Adrenal gland (tissue), 12 donors: ENCODE results near the gene SOWAHC. TPM values are rescaled to one million over a fixed set of nuclear protein-coding genes. Genes with fewer than 3 reads are reported as not detected.

Source experiments
- DNase-seq, 7 donors: peaks; one replicate each; pipeline ENCODE4 v3.0.0-alpha.2; 2019 to 2020
- H3K27ac ChIP-seq, 5 donors: fragments of 200-600 bp; sonication (generic) in 4 of 5; 1 replicate in 3 of 5; 2 replicates in 2 of 5; pipeline versions ENCODE4 v1.5.1 to v1.8.0; 2016 to 2020; ENCODE audit warnings: mild to moderate bottlenecking in 1 of 5
- H3K27me3 ChIP-seq: fragments of 200-600 bp; 2 replicates; pipeline ENCODE4 v1.8.0; 2021
- H3K36me3 ChIP-seq, 2 donors: fragments of 200-600 bp; replicated peaks in 1 of 2; 1 replicate in 1 of 2; 2 replicates in 1 of 2; pipeline versions ENCODE4 v1.5.1 to v1.8.0; 2018 to 2022
- H3K4me1 ChIP-seq, 2 donors: fragments of 200-600 bp; replicated peaks in 1 of 2; 1 replicate in 1 of 2; 2 replicates in 1 of 2; pipeline versions ENCODE4 v1.5.1 to v1.8.0; 2018 to 2021
- H3K4me3 ChIP-seq, 4 donors: fragments of 200-600 bp; sonication (generic) in 3 of 4; one replicate each; pipeline ENCODE4 v1.5.1; 2016 to 2018
- H3K9me3 ChIP-seq, 3 donors: fragments of 200-600 bp; sonication (generic) in 1 of 3; replicated peaks in 1 of 3; 1 replicate in 2 of 3; 2 replicates in 1 of 3; pipeline versions ENCODE4 v1.5.1 to v1.8.0; 2016 to 2021
- POLR2A ChIP-seq, 2 donors: fragments of 450-650 bp; IDR thresholded peaks; one replicate each; pipeline ENCODE4 v1.6.1; 2017; ENCODE audit warnings: antibody characterized with exemption in 2 of 2, mild to moderate bottlenecking in 2 of 2, moderate library complexity in 1 of 2
- WGBS, 4 donors: extraction: QIAGEN DNeasy Blood & Tissue Kit in 2 of 4; methylation state at CpG; one replicate each; pipeline versions ENCODE4 v1.1.5 to v1.1.7; 2013 to 2017; 5-methylcytosine and 5-hydroxymethylcytosine counted together
- intact Hi-C, 2 donors: fragments of 100-400 bp; cut with DNase I; formaldehyde crosslinking; loops; one replicate each; pipeline versions ENCODE4 v1.14.1 to v1.15.0; 2022 to 2023
- polyA plus RNA-seq, 3 donors: library from polyadenylated mRNA; stranded (reverse); fragments of 200-250 nt in 2 of 3; fragments of 350-450 nt in 1 of 3; fragmentation: Illumina TruSeq in 1 of 3; extraction: RNeasy Lipid Tissue Mini Kit (QIAGEN cat#74804) in 1 of 3; gene quantifications; one replicate each; pipeline ENCODE4 v1.2.3, GENCODE V29; 2013 to 2014
- total RNA-seq, 9 donors: library from RNA; depleted of rRNA in 4 of 9; stranded (reverse); fragments of >200 nt in 4 of 9; fragments of 120-200 nt in 1 of 9; fragmentation: NEBNext Ultra II Directional in 1 of 9; extraction: Animal tissue kit (Norgen Biotek cat#: 25700) in 1 of 9; gene quantifications; one replicate each; pipeline versions ENCODE4 v1.1.0 to v1.2.4, GENCODE V29; 2013 to 2023
- TF ChIP-seq, protein P1 (sequence below), 6 experiments: fragments of 450-650 bp in 4 of 6; fragments of 200-600 bp in 2 of 6; sonication (generic) in 1 of 6; IDR thresholded peaks; 1 replicate in 5 of 6; 2 replicates in 1 of 6; pipeline versions ENCODE4 v1.5.1 to v1.8.0; 2016 to 2021; ENCODE audit warnings: antibody characterized with exemption in 6 of 6, mild to moderate bottlenecking in 2 of 6, moderate library complexity in 1 of 6
- donor health status: healthy with polysubstance abuse.
- donor health status: Bipolar disorder and iron deficiency.
- donor health status: DM: yes; HTN: yes; CAD: no.
- donor health status: DM: no; HTN: no; CAD: no.
- donor health status: DM: no; HTN: no; CAD: no.
- donor health status: DM: yes; HTN: yes; CAD: no.

The SOWAHC gene
- total and polyA plus RNA-seq, 12 donors = 2.2 to 15.5 (median 7.6) TPM

DNA sequence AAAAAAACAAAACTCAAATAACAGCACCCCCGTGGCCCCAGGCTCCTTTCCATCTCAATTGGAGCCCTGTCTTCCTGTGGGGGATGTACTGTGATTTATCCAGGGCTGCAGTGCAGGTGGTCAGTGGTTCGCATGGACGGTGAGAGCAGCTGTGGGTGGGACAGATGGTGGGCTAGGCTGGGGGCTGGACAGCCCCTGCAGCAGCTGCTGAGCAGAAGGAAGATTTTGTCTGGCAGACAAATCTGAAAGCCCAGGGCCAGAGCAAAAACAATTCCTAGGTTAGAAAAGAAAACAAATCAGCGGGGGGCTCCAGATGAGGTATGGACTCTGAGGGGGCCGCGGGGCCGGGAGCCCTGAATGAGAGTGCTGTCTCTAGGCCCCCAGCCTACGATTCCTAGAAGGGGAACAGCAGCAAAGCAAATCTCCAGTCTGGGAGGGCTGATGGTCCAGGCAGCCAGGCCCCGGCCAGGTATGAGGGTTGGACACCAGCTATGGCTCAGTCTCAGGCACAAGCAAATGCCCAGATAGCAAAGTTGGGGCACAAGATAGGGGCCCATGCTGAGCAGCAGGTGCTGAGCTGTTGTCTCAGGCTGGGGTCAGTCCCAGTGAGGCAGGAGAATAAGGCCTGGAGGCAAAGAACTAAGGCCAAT, 45.4 kb downstream of the SOWAHC start:
- no peaks in the 10 kb centered on the region for H3K36me3 ChIP-seq
- TF ChIP-seq, protein P1, sequence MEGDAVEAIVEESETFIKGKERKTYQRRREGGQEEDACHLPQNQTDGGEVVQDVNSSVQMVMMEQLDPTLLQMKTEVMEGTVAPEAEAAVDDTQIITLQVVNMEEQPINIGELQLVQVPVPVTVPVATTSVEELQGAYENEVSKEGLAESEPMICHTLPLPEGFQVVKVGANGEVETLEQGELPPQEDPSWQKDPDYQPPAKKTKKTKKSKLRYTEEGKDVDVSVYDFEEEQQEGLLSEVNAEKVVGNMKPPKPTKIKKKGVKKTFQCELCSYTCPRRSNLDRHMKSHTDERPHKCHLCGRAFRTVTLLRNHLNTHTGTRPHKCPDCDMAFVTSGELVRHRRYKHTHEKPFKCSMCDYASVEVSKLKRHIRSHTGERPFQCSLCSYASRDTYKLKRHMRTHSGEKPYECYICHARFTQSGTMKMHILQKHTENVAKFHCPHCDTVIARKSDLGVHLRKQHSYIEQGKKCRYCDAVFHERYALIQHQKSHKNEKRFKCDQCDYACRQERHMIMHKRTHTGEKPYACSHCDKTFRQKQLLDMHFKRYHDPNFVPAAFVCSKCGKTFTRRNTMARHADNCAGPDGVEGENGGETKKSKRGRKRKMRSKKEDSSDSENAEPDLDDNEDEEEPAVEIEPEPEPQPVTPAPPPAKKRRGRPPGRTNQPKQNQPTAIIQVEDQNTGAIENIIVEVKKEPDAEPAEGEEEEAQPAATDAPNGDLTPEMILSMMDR (IDR thresholded peaks at IDR 0.05) = no peak
- TF ChIP-seq POLR2A (IDR thresholded peaks at IDR 0.05) = no peak
- H3K27ac ChIP-seq = no peak overlapping the region
- no peak overlapping the region for H3K4me3 ChIP-seq
- 72 to 79% (median 76%) methylated on average over 9 of the region's 9 CpGs for WGBS, 4 donors
- H3K9me3 ChIP-seq = no peaks in the 10 kb centered on the region
- no peaks in the 10 kb centered on the region for H3K4me1 ChIP-seq
- no peaks in the 10 kb centered on the region for H3K27me3 ChIP-seq
- intact Hi-C loops = no loop called here
- no peak for DNase-seq

DNA sequence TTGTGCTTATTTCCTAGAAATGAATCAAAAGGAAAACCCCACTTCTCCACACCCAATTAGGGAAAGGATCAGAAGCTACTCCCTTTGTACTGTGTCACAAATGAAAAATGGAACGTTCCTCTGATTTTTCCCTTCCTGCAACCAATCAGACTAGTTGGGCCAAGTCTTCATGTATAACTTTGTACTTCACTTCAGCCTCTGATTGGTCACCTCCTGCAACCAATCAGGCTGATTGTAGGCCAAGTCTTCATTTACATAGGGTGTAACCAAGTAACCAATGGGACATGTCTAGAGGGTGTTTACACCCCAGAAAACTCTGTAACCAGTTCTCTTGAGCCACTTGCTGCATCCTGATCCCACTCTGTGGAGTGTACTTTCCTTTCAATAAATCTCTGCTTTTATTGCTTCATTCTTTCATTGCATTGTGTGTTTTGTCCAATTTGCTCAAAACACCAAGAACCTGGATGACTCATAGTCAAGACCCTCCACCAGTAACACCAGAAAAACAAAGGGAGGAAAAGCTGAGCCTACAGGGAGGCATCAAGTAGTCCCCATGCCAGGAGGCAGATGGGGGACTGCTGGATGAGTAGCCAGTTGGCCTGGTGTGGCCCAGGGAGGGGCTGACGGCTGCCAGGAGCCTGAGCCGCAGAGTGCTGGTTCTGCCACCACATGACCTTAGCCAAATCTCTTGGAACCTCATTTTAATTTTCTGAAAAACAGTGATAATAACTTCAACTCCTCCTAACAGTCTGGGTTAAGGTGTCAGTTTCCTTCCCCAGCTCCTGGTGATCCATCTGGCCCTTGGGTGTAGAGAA, 46.1 kb downstream of the SOWAHC start:
- no peaks in the 10 kb centered on the region for H3K27me3 ChIP-seq
- H3K4me1 ChIP-seq = no peaks in the 10 kb centered on the region
- H3K36me3 ChIP-seq = no peaks in the 10 kb centered on the region
- DNase-seq = no peak
- TF ChIP-seq, protein P1 (IDR thresholded peaks at IDR 0.05) = no peak
- no peak for TF ChIP-seq POLR2A (IDR thresholded peaks at IDR 0.05)
- no peak overlapping the region for H3K27ac ChIP-seq
- intact Hi-C loops = no loop called here
- H3K9me3 ChIP-seq = no peaks in the 10 kb centered on the region
- H3K4me3 ChIP-seq = no peak overlapping the region
- WGBS, 4 donors = 92 to 93% (median 93%) methylated on average over 3 of the region's 3 CpGs

DNA sequence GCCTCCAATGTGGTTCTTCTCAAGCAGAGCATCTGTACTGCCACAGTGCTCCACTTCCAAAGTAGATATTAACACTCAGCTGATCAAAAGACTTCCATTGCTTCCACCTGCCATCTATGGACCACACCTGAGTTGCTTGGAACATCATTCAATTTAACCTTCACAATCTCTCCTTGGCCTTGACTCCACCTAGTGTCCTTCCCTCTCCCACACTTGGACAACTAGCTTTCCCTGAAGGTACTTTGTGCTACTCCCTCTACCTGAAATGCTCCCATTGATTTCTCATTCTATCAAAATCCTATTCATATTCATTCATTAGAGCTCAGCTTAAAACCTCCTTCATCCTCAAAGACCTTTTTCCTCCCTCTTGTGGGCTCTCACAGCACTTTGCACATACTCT, 48.7 kb downstream of the SOWAHC start:
- no peak overlapping the region for H3K27ac ChIP-seq
- intact Hi-C loops = no loop called here
- TF ChIP-seq POLR2A (IDR thresholded peaks at IDR 0.05) = no peak
- TF ChIP-seq, protein P1 (IDR thresholded peaks at IDR 0.05) = peak in 1 of 6 experiments; percentile 9

DNA sequence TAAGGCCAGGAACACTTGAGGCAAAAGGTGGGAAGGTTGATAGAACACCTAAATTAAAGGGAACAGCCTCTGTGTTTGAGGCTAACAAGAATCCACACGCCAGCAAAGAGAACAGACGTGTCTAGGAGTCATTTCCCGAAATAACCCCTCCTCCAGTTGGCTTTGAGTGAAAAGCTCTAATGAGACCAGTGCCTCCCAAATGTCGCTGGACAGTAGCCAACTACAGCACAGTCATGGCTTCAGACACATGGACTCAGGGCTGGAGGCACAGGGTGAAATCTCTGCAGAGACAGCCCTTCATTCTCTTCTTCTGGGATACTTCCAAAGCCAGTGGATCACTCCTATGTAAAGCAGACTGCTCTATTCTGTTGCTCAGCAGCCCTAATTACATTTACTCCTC, 49.6 kb downstream of the SOWAHC start:
- intact Hi-C loops = no loop called here
- no peaks in the 10 kb centered on the region for H3K9me3 ChIP-seq
- H3K27ac ChIP-seq = no peak overlapping the region
- no peak overlapping the region for H3K4me3 ChIP-seq
- no peaks in the 10 kb centered on the region for H3K4me1 ChIP-seq
- no peaks in the 10 kb centered on the region for H3K36me3 ChIP-seq
- WGBS, 4 donors = 33 to 57% (median 52%) methylated on average over 4 of the region's 4 CpGs
- no peaks in the 10 kb centered on the region for H3K27me3 ChIP-seq
- DNase-seq = peak in 6 of 7 donors; percentile 59 to 76 (median 66)
- TF ChIP-seq, protein P1 (IDR thresholded peaks at IDR 0.05) = no peak
- TF ChIP-seq POLR2A (IDR thresholded peaks at IDR 0.05) = no peak

More for the DNA sequence above, 48.7 kb downstream of the SOWAHC start:
- H3K4me1 ChIP-seq = no peaks in the 10 kb centered on the region
- H3K36me3 ChIP-seq = no peaks in the 10 kb centered on the region
- H3K4me3 ChIP-seq = no peak overlapping the region
- no peaks in the 10 kb centered on the region for H3K9me3 ChIP-seq
- DNase-seq = no peak
- H3K27me3 ChIP-seq = no peaks in the 10 kb centered on the region
